AG09309 (cell line): ENCODE measurements around the gene CITED1.
"Not testable (repeated sequence)": the region's sequence is repeated elsewhere in the genome, so short reads cannot be mapped to it uniquely, and the experiment has no call there.

ENCODE experiments used
- DNase-seq: peaks from one replicate; pipeline ENCODE4 v3.0.0-alpha.2; 2010; ENCODE audit warnings: low read depth
- H3K4me3 ChIP-seq: 2 replicates; pipeline ENCODE4 v1.5.1; 2011; ENCODE audit warnings: mild to moderate bottlenecking, low read depth, low read length, moderate library complexity; ENCODE audit not compliant: control insufficient read depth
- CTCF ChIP-seq: IDR thresholded peaks from 2 replicates; pipeline ENCODE4 v1.5.1; 2011; ENCODE audit warnings: mild to moderate bottlenecking, low read depth, low read length, inconsistent platforms; ENCODE audit not compliant: insufficient read depth, control insufficient read depth; ENCODE audit errors: missing control alignments

Gene CITED1

DNA sequence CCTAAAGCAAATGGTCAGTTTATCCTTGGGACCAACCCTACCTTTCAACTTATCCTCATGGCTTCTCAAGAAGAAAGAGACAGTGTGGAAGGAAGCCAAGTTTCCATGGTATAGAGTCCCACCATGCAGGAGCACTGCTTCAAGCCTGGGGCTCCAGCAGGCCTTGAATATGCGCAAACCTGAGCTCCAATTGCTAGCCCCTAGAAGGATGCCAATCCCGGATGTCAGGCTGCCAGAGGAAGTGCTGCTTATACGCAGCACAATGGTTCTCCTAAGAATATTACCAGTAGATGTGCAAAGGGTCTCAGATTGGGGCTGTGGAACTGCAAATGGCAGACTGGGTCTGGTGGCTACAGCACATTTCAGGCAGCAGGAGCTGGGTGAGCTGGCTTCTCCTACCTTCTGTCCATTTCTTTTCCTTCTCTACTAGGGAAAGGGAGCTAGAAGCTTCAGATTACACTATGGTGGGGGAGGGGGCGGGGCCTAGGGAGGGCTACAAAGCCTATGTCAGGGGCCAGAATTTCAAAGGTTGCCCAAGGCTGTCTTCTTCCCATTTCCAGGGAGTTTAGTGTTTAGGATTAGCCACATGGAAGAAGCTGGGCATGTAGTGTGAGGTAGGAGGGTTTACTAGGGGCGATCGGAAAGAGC, 40.7 kb upstream of the CITED1 start:
- no peak overlapping the region for H3K4me3 ChIP-seq
- no peak for TF ChIP-seq CTCF
- no peak for DNase-seq

GRCh38 chrX:72340626-72341025, 34.9 kb upstream of the CITED1 start:
- no peak overlapping the region for H3K4me3 ChIP-seq
- no peak for DNase-seq
- no peak for TF ChIP-seq CTCF

- H3K4me3 ChIP-seq = no peak overlapping the region
- no peak for TF ChIP-seq CTCF
- no peak for DNase-seq
These were observed 34.3 kb upstream of the CITED1 start for GRCh38 chrX:72340041-72340440.

GRCh38 chrX:72330131-72330530, 24.4 kb upstream of the CITED1 start:
- no peak for DNase-seq
- no peak for TF ChIP-seq CTCF
- H3K4me3 ChIP-seq = no peak overlapping the region

- no peak for TF ChIP-seq CTCF
- DNase-seq = no peak
These were observed 21.0 kb upstream of the CITED1 start for GRCh38 chrX:72326605-72327300.

DNA sequence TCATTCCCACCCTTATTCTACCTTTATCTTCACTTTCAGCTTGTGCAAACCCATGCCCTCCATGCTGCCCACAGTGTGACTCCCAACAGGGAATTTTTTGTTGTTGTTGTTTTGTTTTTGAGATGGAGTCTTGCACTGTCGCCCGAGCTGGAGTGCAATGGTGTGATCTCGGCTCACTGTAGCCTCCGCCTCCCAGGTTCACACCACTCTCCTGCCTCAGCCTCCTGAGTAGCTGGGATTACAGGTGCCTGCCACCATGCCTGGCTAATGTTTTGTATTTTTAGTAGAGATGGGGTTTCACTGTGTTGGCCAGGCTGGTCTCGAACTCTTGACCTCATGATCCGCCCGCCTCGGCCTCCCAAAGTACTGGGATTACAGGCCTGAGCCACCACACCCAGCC, 13.9 kb upstream of the CITED1 start:
- not testable (repeated sequence) for H3K4me3 ChIP-seq, DNase-seq

More at GRCh38 chrX:72326605-72327300, 21.0 kb upstream of the CITED1 start:
- no peak overlapping the region for H3K4me3 ChIP-seq

GRCh38 chrX:72317139-72317538, 11.4 kb upstream of the CITED1 start:
- H3K4me3 ChIP-seq = no peak overlapping the region
- DNase-seq = no peak
- TF ChIP-seq CTCF = no peak
